NCI-H128 (cell line): ENCODE results near the gene CDA.
"Not testable (repeated sequence)": the region's sequence is repeated elsewhere in the genome, so short reads cannot be mapped to it uniquely, and the experiment has no call there.

Source experiments
- DNase-seq: peaks from one replicate; lab custom pipeline; 2025; ENCODE audit not compliant: unreplicated experiment; lab: John Stamatoyannopoulos, UW

CDA gene

GRCh38 chr1:20586953-20587660, 1.8 kb upstream of the CDA start:
- DNase-seq = no peak

- no peak for DNase-seq
Observed at GRCh38 chr1:20587661-20588053, 1.2 kb upstream of the CDA start.

- DNase-seq = no peak
Observed at GRCh38 chr1:20589331-20590278, 708 bp downstream of the CDA start.

GRCh38 chr1:20590306-20590777, 1.4 kb downstream of the CDA start:
- no peak for DNase-seq

- DNase-seq = no peak
Observed at GRCh38 chr1:20593756-20594155, 4.9 kb downstream of the CDA start.

GRCh38 chr1:20594746-20595145, 5.8 kb downstream of the CDA start:
- DNase-seq = no peak

- DNase-seq = no peak
Observed at GRCh38 chr1:20596106-20596505, 7.2 kb downstream of the CDA start.

- DNase-seq = no peak
Observed at GRCh38 chr1:20597650-20598049, 8.8 kb downstream of the CDA start.

GRCh38 chr1:20600156-20600555, 11.3 kb downstream of the CDA start:
- no peak for DNase-seq

GRCh38 chr1:20601129-20601825, 12.4 kb downstream of the CDA start:
- DNase-seq = no peak

GRCh38 chr1:20602851-20603450, 14.1 kb downstream of the CDA start:
- no peak for DNase-seq

GRCh38 chr1:20603504-20604464, 14.9 kb downstream of the CDA start:
- no peak for DNase-seq

- DNase-seq = no peak
Observed at GRCh38 chr1:20604678-20605077, 15.8 kb downstream of the CDA start.

- DNase-seq = not testable (repeated sequence)
Observed at GRCh38 chr1:20606801-20607570, 18.1 kb downstream of the CDA start.

GRCh38 chr1:20609541-20609940, 20.6 kb downstream of the CDA start:
- DNase-seq = no peak

GRCh38 chr1:20610970-20611369, 22.1 kb downstream of the CDA start:
- no peak for DNase-seq

GRCh38 chr1:20611652-20612051, 22.8 kb downstream of the CDA start:
- DNase-seq = no peak

- DNase-seq = no peak
Observed at GRCh38 chr1:20612221-20612746, 23.4 kb downstream of the CDA start.

GRCh38 chr1:20614131-20614579, 25.3 kb downstream of the CDA start:
- no peak for DNase-seq
